Astrocyte of the spinal cord (primary cell): Measurements from ENCODE around the gene APLP1.

ENCODE experiments used
- DNase-seq: peaks from one replicate; pipeline ENCODE4 v3.0.0; 2011; ENCODE audit warnings: low read depth, low spot score
- H3K4me3 ChIP-seq: 2 replicates; pipeline ENCODE4 v1.5.1; 2011; ENCODE audit warnings: low read depth, mild to moderate bottlenecking, low read length, moderate library complexity
- in situ Hi-C: cut with HindIII; loops from 2 replicates; pipeline ENCODE4 v1.10.0; 2017; ENCODE audit warnings: low sequenced_read_pairs
- TF ChIP-seq, protein P1 (sequence below): IDR thresholded peaks from 2 replicates; pipeline ENCODE4 v1.5.1; 2012; ENCODE audit warnings: low read depth, mild to moderate bottlenecking, low read length, inconsistent platforms

The APLP1 gene

DNA sequence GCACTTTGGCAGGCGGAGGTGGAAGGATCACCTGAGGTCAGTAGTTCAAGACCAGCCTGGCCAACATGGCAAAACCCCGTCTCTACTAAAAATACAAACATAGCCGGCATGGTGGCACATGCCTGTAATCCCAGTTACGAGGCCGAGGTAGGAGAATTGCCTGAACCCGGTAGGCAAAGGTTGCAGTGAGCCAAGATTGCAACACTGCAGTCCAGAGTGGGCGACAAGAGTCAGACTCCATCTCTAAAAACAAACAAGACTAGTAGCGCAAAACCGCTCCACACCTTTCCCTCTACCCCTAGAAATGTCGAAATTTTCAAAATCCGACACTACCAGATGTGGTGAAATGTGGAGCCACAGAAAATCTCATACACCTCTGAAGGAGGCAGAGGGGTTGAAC, 50.9 kb downstream of the APLP1 start:
- DNase-seq, result no peak

DNA sequence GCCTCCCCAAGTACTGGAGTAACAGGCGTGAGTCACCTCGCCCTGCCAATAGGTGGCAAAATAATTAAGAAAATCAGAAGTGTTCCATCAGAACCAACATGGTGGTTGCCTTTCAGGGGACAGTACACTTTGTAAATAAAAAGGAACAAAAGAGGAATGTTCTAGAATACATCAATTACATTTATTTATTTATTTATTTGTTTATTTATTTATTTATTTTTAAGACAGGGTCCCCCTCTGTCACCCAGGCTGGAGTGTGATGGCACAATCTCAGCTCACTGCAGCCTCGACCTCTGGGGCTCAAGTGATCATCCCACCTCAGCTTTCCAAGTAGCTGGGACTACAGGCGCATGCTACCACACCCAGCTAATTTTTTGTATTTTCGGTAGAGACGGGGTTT, 52.6 kb downstream of the APLP1 start:
- TF ChIP-seq, protein P1, sequence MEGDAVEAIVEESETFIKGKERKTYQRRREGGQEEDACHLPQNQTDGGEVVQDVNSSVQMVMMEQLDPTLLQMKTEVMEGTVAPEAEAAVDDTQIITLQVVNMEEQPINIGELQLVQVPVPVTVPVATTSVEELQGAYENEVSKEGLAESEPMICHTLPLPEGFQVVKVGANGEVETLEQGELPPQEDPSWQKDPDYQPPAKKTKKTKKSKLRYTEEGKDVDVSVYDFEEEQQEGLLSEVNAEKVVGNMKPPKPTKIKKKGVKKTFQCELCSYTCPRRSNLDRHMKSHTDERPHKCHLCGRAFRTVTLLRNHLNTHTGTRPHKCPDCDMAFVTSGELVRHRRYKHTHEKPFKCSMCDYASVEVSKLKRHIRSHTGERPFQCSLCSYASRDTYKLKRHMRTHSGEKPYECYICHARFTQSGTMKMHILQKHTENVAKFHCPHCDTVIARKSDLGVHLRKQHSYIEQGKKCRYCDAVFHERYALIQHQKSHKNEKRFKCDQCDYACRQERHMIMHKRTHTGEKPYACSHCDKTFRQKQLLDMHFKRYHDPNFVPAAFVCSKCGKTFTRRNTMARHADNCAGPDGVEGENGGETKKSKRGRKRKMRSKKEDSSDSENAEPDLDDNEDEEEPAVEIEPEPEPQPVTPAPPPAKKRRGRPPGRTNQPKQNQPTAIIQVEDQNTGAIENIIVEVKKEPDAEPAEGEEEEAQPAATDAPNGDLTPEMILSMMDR, result no peak
- in situ Hi-C loops, result no loop called here
- DNase-seq, result no peak
- H3K4me3 ChIP-seq, result no peak overlapping the region

More for the DNA sequence above, 50.9 kb downstream of the APLP1 start:
- H3K4me3 ChIP-seq, result no peak overlapping the region
- TF ChIP-seq, protein P1, result no peak
- in situ Hi-C loops, result no loop called here

DNA sequence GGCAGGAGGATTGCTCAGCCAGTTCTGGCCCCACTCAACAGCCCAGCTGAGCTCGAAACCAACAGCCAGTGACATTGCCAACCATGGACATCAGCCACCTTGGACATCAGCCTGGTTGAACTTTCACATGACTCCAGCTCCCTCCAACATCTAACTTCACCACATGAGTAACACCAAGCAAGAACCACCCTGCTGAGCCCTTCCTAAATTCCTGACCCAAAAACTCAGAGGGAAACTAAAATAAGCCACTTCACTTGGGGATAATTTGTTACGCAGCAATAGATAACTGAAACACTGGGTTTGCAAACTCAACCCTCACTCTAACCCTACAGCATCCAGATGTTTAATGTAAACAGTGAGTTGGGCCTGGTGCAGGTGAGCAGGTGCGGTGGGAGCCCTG, 57.1 kb downstream of the APLP1 start:
- H3K4me3 ChIP-seq, result no peak overlapping the region
- in situ Hi-C loops, result no loop called here
- DNase-seq, result no peak
- TF ChIP-seq, protein P1, result no peak

DNA sequence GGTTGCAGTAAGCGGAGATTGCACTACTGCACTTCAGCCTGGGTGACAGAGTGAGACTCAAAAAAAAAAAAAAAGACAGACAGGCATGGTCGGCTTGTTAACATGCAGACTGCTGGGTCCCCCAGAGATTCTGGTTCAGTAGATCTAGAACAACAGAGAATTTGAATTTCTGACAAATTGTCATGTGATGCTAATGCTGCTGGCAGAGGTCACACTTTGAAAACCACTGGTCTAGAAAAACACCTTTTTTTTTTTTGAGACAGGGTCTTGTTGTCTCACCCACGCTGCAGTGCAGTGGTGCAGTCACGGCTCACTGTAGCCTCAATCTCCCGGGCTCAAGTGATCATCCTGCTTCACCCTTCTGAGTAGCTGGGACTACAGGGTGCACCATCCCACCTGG, 60.1 kb downstream of the APLP1 start:
- no peak for DNase-seq
- TF ChIP-seq, protein P1, result no peak
- in situ Hi-C loops, result no loop called here
- no peak overlapping the region for H3K4me3 ChIP-seq
